NB4 (cell line): ENCODE results near the gene GYPC.

Experiments
- DNase-seq: peaks from one replicate; pipeline ENCODE4 v3.0.0; 2010; ENCODE audit warnings: low read depth
- H3K4me3 ChIP-seq: one replicate; pipeline ENCODE4 v1.5.1; 2011; ENCODE audit warnings: mild to moderate bottlenecking, low read depth, low read length, moderate library complexity
- MYC ChIP-seq: IDR thresholded peaks from 2 replicates; pipeline ENCODE4 v1.6.1; 2011; ENCODE audit warnings: low read depth, low read length
- POLR2A ChIP-seq: IDR thresholded peaks from 2 replicates; pipeline ENCODE4 v1.6.1; 2011; ENCODE audit warnings: mild to moderate bottlenecking; ENCODE audit not compliant: insufficient read length; ENCODE audit errors: extremely low read depth
- TF ChIP-seq, protein P1 (sequence below): IDR thresholded peaks from one replicate; pipeline ENCODE4 v1.5.1; 2012; ENCODE audit warnings: low read depth, low read length
- TF ChIP-seq, protein P2 (sequence below): IDR thresholded peaks from 2 replicates; pipeline ENCODE4 v1.6.1; 2011; ENCODE audit warnings: low read depth, low read length

The GYPC gene

DNA sequence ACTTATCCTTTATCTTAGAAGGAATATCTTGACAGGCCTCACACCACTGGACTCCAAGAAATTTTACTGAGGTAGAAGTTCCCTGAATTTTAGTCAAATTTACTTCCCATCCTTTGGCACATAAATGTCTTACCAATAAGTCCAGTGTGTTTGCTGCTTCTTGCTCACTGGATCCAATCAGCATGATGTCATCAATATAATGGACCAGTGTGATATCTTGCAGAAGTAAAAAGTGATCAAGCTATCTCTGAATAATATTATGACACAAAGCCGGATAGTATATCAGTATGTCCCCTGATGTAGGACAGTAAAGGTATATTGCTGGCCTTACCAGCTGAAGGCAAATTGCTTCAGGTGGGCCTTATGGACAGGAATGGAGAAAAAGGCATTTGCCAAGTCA, 6.9 kb upstream of the GYPC start:
- DNase-seq = no peak
- TF ChIP-seq, protein P1, sequence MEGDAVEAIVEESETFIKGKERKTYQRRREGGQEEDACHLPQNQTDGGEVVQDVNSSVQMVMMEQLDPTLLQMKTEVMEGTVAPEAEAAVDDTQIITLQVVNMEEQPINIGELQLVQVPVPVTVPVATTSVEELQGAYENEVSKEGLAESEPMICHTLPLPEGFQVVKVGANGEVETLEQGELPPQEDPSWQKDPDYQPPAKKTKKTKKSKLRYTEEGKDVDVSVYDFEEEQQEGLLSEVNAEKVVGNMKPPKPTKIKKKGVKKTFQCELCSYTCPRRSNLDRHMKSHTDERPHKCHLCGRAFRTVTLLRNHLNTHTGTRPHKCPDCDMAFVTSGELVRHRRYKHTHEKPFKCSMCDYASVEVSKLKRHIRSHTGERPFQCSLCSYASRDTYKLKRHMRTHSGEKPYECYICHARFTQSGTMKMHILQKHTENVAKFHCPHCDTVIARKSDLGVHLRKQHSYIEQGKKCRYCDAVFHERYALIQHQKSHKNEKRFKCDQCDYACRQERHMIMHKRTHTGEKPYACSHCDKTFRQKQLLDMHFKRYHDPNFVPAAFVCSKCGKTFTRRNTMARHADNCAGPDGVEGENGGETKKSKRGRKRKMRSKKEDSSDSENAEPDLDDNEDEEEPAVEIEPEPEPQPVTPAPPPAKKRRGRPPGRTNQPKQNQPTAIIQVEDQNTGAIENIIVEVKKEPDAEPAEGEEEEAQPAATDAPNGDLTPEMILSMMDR = no peak
- TF ChIP-seq MYC (no peak), POLR2A (no peak)
- TF ChIP-seq, protein P2, sequence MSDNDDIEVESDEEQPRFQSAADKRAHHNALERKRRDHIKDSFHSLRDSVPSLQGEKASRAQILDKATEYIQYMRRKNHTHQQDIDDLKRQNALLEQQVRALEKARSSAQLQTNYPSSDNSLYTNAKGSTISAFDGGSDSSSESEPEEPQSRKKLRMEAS = no peak
- H3K4me3 ChIP-seq = no peak overlapping the region

DNA sequence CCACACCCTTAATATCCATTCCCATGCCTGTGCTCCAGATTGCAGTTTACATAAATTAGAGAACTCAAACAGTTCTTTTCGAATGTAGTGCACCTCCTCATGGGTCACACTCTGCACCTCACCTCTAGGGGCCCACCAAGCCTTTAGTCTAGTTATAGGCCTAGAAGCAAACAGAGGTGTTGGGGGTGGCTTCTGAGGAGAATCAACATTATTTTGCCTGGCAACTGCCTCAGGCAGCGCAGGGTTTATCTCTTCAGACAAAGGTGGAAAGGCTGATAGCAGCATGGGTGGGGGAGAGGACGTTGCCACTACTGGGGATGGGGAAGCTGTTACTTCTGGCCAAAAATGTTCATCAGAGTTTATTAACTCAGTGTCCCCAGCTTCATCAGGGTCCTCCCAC, 5.0 kb upstream of the GYPC start:
- DNase-seq = no peak
- no peak overlapping the region for H3K4me3 ChIP-seq
- no peak for TF ChIP-seq MYC
- TF ChIP-seq POLR2A = no peak
- TF ChIP-seq, protein P1 = no peak
- TF ChIP-seq, protein P2 = no peak

DNA sequence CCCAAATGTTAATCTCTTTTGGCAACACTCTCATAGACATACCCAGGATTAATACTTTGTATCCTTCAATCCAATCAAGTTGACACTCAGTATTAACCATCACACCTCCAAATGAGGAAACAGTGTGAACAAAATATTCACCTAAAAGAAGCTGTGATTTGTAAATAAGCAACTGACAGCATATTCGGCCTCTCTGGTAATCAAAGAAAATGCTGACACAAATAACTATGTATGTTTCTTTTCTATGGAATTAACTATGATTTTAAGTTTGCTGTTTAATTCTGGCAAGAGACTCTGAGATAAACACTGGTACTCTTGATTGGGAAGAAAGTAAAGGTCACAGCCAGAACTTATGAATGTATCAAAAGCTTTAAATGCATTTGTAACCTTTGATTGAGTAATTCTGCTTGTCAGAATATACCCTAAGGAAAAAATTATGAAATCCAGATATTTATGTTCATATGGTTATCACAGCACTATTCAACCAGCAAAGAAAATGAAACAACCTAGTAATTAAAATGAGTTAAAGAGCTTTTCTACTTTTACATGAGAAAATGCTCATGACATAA, 3.6 kb upstream of the GYPC start:
- H3K4me3 ChIP-seq = no peak overlapping the region
- TF ChIP-seq, protein P1 = no peak
- TF ChIP-seq POLR2A (no peak), MYC (no peak)
- TF ChIP-seq, protein P2 = no peak
- no peak for DNase-seq

DNA sequence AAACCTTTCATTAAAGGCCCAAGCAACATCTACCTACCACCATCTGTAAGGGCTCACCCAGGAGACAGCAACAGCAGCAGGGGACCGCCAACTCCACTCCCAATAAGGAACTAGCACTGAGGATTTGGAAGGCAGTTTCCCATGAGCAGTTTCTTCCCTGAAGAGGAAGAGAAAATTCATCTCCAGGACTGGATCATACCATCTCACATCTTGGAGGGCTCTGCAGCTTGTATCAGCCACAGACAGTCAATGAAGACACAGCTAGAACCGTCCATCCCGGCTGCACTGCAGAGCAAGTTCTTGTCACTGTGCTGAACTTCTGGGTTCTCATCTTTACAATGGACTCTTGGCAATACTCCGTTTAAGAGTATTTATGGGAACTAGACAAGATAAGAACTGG, 2.8 kb upstream of the GYPC start:
- DNase-seq = peak; percentile 15
- no peak overlapping the region for H3K4me3 ChIP-seq
- TF ChIP-seq, protein P1 = no peak
- TF ChIP-seq POLR2A (no peak), MYC (no peak)
- TF ChIP-seq, protein P2 = no peak

DNA sequence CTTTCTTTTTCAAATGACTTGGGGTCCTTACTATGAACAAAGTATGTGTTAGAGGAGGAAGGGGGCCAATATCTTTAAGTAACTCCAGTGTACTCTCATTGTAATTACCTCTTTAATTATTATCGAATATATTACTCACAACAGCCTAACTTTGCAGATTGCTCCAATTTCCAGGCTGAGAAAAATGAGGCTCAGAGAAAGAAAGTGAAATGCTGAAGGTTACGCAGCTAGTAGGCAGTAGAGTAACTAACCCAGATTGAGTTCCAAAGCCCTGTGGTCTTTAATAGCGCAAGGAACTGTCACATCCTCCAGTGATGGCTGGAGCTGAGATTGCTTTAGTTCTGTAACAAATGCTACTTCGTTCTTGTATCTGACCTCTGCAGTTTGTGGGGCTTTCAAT, 2.2 kb upstream of the GYPC start:
- TF ChIP-seq MYC = no peak
- TF ChIP-seq, protein P1 = no peak
- TF ChIP-seq, protein P2 = no peak
- no peak for TF ChIP-seq POLR2A
- H3K4me3 ChIP-seq = no peak overlapping the region
- DNase-seq = no peak
